ENCODE measurements around the gene AP1S2. TPM values are rescaled to one million over a fixed set of nuclear protein-coding genes. Genes with fewer than 3 reads are reported as not detected.
A peak's percentile ranks its signal among the peaks of the same experiment; 100 is the strongest.

Gene AP1S2
- 28.7 TPM for total RNA-seq
- 13.7 TPM for polyA plus RNA-seq (ENCODE audit: insufficient read depth, low read depth, low replicate concordance)
- long read RNA-seq, donor 1, transcript AP1S2-201 (5 exons, 2,237 nt), result major isoform, 9 of 9 reads
- long read RNA-seq, donor 1, partial matches to known transcripts, result 0 of 9 reads
- long read RNA-seq, donor 1, other reads (novel, unspliced or antisense), result 0 of 9 reads
- long read RNA-seq, donor 2, transcript AP1S2-201 (5 exons, 2,237 nt), result major isoform, 5 of 10 reads
- long read RNA-seq, donor 2, transcript AP1S2-202 (5 exons, 3,492 nt), result major isoform, 5 of 10 reads
- long read RNA-seq, donor 2, partial matches to known transcripts, result 0 of 10 reads
- long read RNA-seq, donor 2, other reads (novel, unspliced or antisense), result 0 of 10 reads
- long read RNA-seq, donor 3, transcript AP1S2-201 (5 exons, 2,237 nt), result major isoform, 10 of 12 reads
- long read RNA-seq, donor 3, partial matches to known transcripts, result 0 of 12 reads
- long read RNA-seq, donor 3, other reads (novel, unspliced or antisense), result 0 of 12 reads
- long read RNA-seq, donor 4, transcript AP1S2-201 (5 exons, 2,237 nt), result major isoform, 7 of 9 reads
- long read RNA-seq, donor 4, partial matches to known transcripts, result 0 of 9 reads
- long read RNA-seq, donor 4, other reads (novel, unspliced or antisense), result 0 of 9 reads
- long read RNA-seq, donor 5, result 0 reads
- long read RNA-seq, donor 6, transcript AP1S2-201 (5 exons, 2,237 nt), result major isoform, 9 of 9 reads
- long read RNA-seq, donor 6, partial matches to known transcripts, result 0 of 9 reads
- long read RNA-seq, donor 6, other reads (novel, unspliced or antisense), result 0 of 9 reads
- long read RNA-seq, donor 7, transcript AP1S2-201 (5 exons, 2,237 nt), result major isoform, 20 of 25 reads
- long read RNA-seq, donor 7, partial matches to known transcripts, result 0 of 25 reads
- long read RNA-seq, donor 7, other reads (novel, unspliced or antisense), result 3 of 25 reads
- long read RNA-seq, donor 8, transcript AP1S2-201 (5 exons, 2,237 nt), result major isoform, 6 of 6 reads
- long read RNA-seq, donor 8, partial matches to known transcripts, result 0 of 6 reads
- long read RNA-seq, donor 8, other reads (novel, unspliced or antisense), result 0 of 6 reads
- long read RNA-seq, donor 9, transcript AP1S2-201 (5 exons, 2,237 nt), result major isoform, 6 of 6 reads
- long read RNA-seq, donor 9, partial matches to known transcripts, result 0 of 6 reads
- long read RNA-seq, donor 9, other reads (novel, unspliced or antisense), result 0 of 6 reads
- long read RNA-seq, donor 10, transcript AP1S2-201 (5 exons, 2,237 nt), result major isoform, 5 of 6 reads
- long read RNA-seq, donor 10, partial matches to known transcripts, result 0 of 6 reads
- long read RNA-seq, donor 10, other reads (novel, unspliced or antisense), result 0 of 6 reads

GRCh38 chrX:15854712-15855567 is at the start of gene AP1S2:
Gene AP1S2 (minus strand): TSS chrX:15854813. CDS start chrX:15852524, 2,289 bp downstream.
- Histone ChIP-seq H3K4me1 (ENCODE audit: control insufficient read depth in 2 of 3, insufficient read depth in 2 of 3, low read depth in 1 of 3, low read length in 3 of 3) (peaks cover 0 to 2% (median 0%) of the 10 kb centered on the region in 3 donors), H3K9ac (ENCODE audit: low read length in 3 of 3) (peak within 1 kb of the TSS; percentile 60 to 85 (median 67)), H3K36me3 (ENCODE audit: control insufficient read depth in 2 of 3, insufficient read depth in 3 of 3, low read length in 3 of 3) (no peaks in the 10 kb centered on the region), H3K9me3 (ENCODE audit: control insufficient read depth in 2 of 3, insufficient read depth in 1 of 3, low read length in 3 of 3) (no peaks in the 10 kb centered on the region), H3K27me3 (ENCODE audit: control insufficient read depth, insufficient read depth, low read length) (peaks cover 34% of the 10 kb centered on the region), H3K4me3 (ENCODE audit: low read length in 3 of 3) (peak within 1 kb of the TSS; percentile 79 to 91 (median 88)), H3K27ac (ENCODE audit: low read depth in 2 of 2, low read length in 2 of 2) (peak within 1 kb of the TSS; percentile 78 to 85)
- intact Hi-C loops (cut with DNase I), result no loop called here
- TF ChIP-seq CTCF (IDR thresholded peaks at IDR 0.05; ENCODE audit: borderline replicate concordance, extremely low read depth, insufficient read depth), result no peak
- FAIRE-seq (no peak), DNase-seq (peak; percentile 95 to 99 (median 96))

- Histone ChIP-seq H3K27ac (ENCODE audit: low read depth in 2 of 2, low read length in 2 of 2) (no peak overlapping the region), H3K4me1 (ENCODE audit: control insufficient read depth in 2 of 3, insufficient read depth in 2 of 3, low read depth in 1 of 3, low read length in 3 of 3) (no peaks in the 10 kb centered on the region), H3K4me3 (ENCODE audit: low read length in 3 of 3) (no peak overlapping the region), H3K9me3 (ENCODE audit: control insufficient read depth in 2 of 3, insufficient read depth in 1 of 3, low read length in 3 of 3) (no peaks in the 10 kb centered on the region), H3K27me3 (ENCODE audit: control insufficient read depth, insufficient read depth, low read length) (no peaks in the 10 kb centered on the region), H3K9ac (ENCODE audit: low read length in 3 of 3) (no peak overlapping the region), H3K36me3 (ENCODE audit: control insufficient read depth in 2 of 3, insufficient read depth in 3 of 3, low read length in 3 of 3) (no peaks in the 10 kb centered on the region)
- DNase-seq (peak in 4 of 5 donors; percentile 27 to 38 (median 32)), FAIRE-seq (peak; percentile 41)
- TF ChIP-seq CTCF (IDR thresholded peaks at IDR 0.05; ENCODE audit: borderline replicate concordance, extremely low read depth, insufficient read depth), result no peak
- intact Hi-C loops (cut with DNase I), result no loop called here
Observed at GRCh38 chrX:15903186-15903681, 48.6 kb upstream of the AP1S2 start.

GRCh38 chrX:15895334-15895733 is 40.7 kb upstream of the AP1S2 start:
- DNase-seq, result no peak
- H3K27ac ChIP-seq (ENCODE audit: low read depth in 2 of 2, low read length in 2 of 2), result no peak overlapping the region
- FAIRE-seq, result no peak
- no peak for TF ChIP-seq CTCF (IDR thresholded peaks at IDR 0.05; ENCODE audit: borderline replicate concordance, extremely low read depth, insufficient read depth)
- H3K9me3 ChIP-seq (ENCODE audit: control insufficient read depth in 2 of 3, insufficient read depth in 1 of 3, low read length in 3 of 3), result no peaks in the 10 kb centered on the region
- intact Hi-C loops (cut with DNase I), result no loop called here
- no peaks in the 10 kb centered on the region for H3K4me1 ChIP-seq (ENCODE audit: control insufficient read depth in 2 of 3, insufficient read depth in 2 of 3, low read depth in 1 of 3, low read length in 3 of 3)
- no peak overlapping the region for H3K4me3 ChIP-seq (ENCODE audit: low read length in 3 of 3)
- no peak overlapping the region for H3K9ac ChIP-seq (ENCODE audit: low read length in 3 of 3)
- peaks cover 2% of the 10 kb centered on the region for H3K27me3 ChIP-seq (ENCODE audit: control insufficient read depth, insufficient read depth, low read length)
- H3K36me3 ChIP-seq (ENCODE audit: control insufficient read depth in 2 of 3, insufficient read depth in 3 of 3, low read length in 3 of 3), result no peaks in the 10 kb centered on the region

Data from kidney (tissue), 22 donors.